GM12878 (cell line): ENCODE results near the gene DHX34. TPM values are rescaled to one million over a fixed set of nuclear protein-coding genes. Genes with fewer than 3 reads are reported as not detected.
"Not testable (repeated sequence)": the region's sequence is repeated elsewhere in the genome, so short reads cannot be mapped to it uniquely, and the experiment has no call there.

ENCODE experiments used
- ATAC-seq: fragments of 200-7000 bp; cut with Tn5 transposase; 3 replicates; pipeline ENCODE4 v1.9.1; 2020; ENCODE audit warnings: mild to moderate bottlenecking, moderate library complexity
- BruUV-seq: library from RNA; stranded (reverse); fragments of 400-500 nt; replicated peaks from 2 replicates; lab custom pipeline; 2021; lab: Mats Ljungman, UMichigan
- CTCF ChIA-PET: fragments of 300-600 bp; sonication (Branson Sonifier 250); formaldehyde crosslinking; extraction: SDS; loops from one replicate; lab custom pipeline; 2021; ENCODE audit warnings: inconsistent platforms; lab: Yijun Ruan, JAX
- POLR2A ChIA-PET: fragments of 350-600 bp; formaldehyde crosslinking; extraction: SDS; loops from one replicate; lab custom pipeline; 2021; ENCODE audit warnings: inconsistent platforms; lab: Charles Lee
- RAD21 ChIA-PET: fragments of 300-600 bp; sonication (Branson Sonifier 250); formaldehyde crosslinking; loops from one replicate; lab custom pipeline; 2023; ENCODE audit warnings: antibody characterized with exemption; ENCODE audit not compliant: unreplicated experiment; lab: Charles Lee
- SMC1A ChIA-PET: fragments of 300-600 bp; sonication (Branson Sonifier 250); formaldehyde crosslinking; loops from one replicate; lab custom pipeline; 2023; ENCODE audit not compliant: unreplicated experiment, uncharacterized antibody; lab: Charles Lee
- DNase-seq: peaks from one replicate; pipeline ENCODE4 v3.0.0-alpha.2; 2011; ENCODE audit warnings: low read depth, low spot score
- FAIRE-seq: peaks from 3 replicates; lab custom pipeline; 2011; peaks lifted over from hg19 to GRCh38; lab: Jason Lieb, UNC
- H2AFZ ChIP-seq: 2 replicates; pipeline ENCODE4 v1.6.0; 2011; ENCODE audit warnings: low read depth, low read length, control low read depth; ENCODE audit not compliant: control insufficient read depth
- H3K27ac ChIP-seq: 2 replicates; pipeline ENCODE4 v1.5.1; 2011; ENCODE audit warnings: control low read depth; ENCODE audit not compliant: control insufficient read depth, insufficient read depth
- H3K27me3 ChIP-seq, 2 experiments: replicated peaks in 1 of 2; 2 replicates each; pipeline versions ENCODE4 v1.6.0 to v1.6.1; 2011; ENCODE audit warnings: low read length in 1 of 2; ENCODE audit not compliant: control insufficient read depth in 2 of 2, insufficient read depth in 2 of 2
- H3K36me3 ChIP-seq, 2 experiments: 2 replicates each; pipeline ENCODE4 v1.5.1; 2011; ENCODE audit warnings: low read length in 1 of 2; ENCODE audit not compliant: control insufficient read depth in 2 of 2, insufficient read depth in 2 of 2
- H3K4me1 ChIP-seq: 2 replicates; pipeline ENCODE4 v1.6.1; 2011; ENCODE audit warnings: mild to moderate bottlenecking, low read length, moderate library complexity, mixed read lengths; ENCODE audit not compliant: control insufficient read depth, insufficient read depth
- H3K4me2 ChIP-seq: 2 replicates; pipeline ENCODE4 v1.6.0; 2011; ENCODE audit warnings: control low read depth; ENCODE audit not compliant: control insufficient read depth, insufficient read depth
- H3K4me3 ChIP-seq: fragments of 200-600 bp; sonication (generic); 2 replicates; pipeline ENCODE4 v1.5.1; 2016
- H3K79me2 ChIP-seq: 2 replicates; pipeline ENCODE4 v1.6.0; 2011; ENCODE audit warnings: low read length; ENCODE audit not compliant: control insufficient read depth, insufficient read depth
- H3K9ac ChIP-seq: 2 replicates; pipeline ENCODE4 v1.8.0; 2011; ENCODE audit warnings: low read length, control low read depth, mixed read lengths; ENCODE audit not compliant: control insufficient read depth, insufficient read depth
- H3K9me3 ChIP-seq: replicated peaks from 3 replicates; pipeline ENCODE4 v1.5.1; 2011; ENCODE audit warnings: mild to moderate bottlenecking, low read length; ENCODE audit not compliant: control insufficient read depth, insufficient read depth
- H4K20me1 ChIP-seq: 2 replicates; pipeline ENCODE4 v1.6.0; 2011; ENCODE audit not compliant: control insufficient read depth, insufficient read depth
- WGBS: methylation state at CpG from one replicate; pipeline ENCODE4 v1.1.6; 2016; ENCODE audit warnings: low lambda C conversion rate; ENCODE audit not compliant: insufficient replicate concordance, insufficient coverage; ENCODE audit errors: missing lambda C conversion rate; 5-methylcytosine and 5-hydroxymethylcytosine counted together
- in situ Hi-C: fragments of 300-500 bp; cut with MboI; formaldehyde crosslinking; loops from 9 replicates; pipeline ENCODE4 v1.14.3; 2018; ENCODE audit warnings: mixed read lengths
- intact Hi-C: fragments of 100-400 bp; cut with micrococcal nuclease; formaldehyde crosslinking; loops from one replicate; pipeline ENCODE4 v1.14.2; 2022; ENCODE audit not compliant: unreplicated experiment
- polyA plus RNA-seq, 11 experiments: library from polyadenylated mRNA; depleted of rRNA in 4 of 11; unstranded in 6 of 11; stranded (reverse) in 5 of 11; fragments of >200 nt; fragmentation: Nextera tagmentation in 4 of 11; fragmentation: Illumina TruSeq in 1 of 11; extraction: Ambion mirVana in 4 of 11; extraction: Trizol in 1 of 11; gene quantifications; 1 replicate in 1 of 11; 2 replicates in 10 of 11; pipeline versions ENCODE4 v1.2.1 to v1.2.3, GENCODE V29; 2011 to 2016; ENCODE audit warnings: inconsistent platforms in 2 of 11, missing spikeins in 2 of 11, low read depth in 1 of 11
- total RNA-seq, 4 experiments: library from RNA; depleted of rRNA in 3 of 4; stranded (reverse); fragments of >200 nt in 3 of 4; fragmentation: Illumina TruSeq in 1 of 4; extraction: Trizol in 1 of 4; gene quantifications; 2 replicates each; pipeline versions ENCODE4 v1.2.1 to v1.2.3, GENCODE V29; 2013 to 2021

Gene DHX34
- total and polyA plus RNA-seq, 10 of the 15 experiments (the other 5 are each of a cell fraction or from before 2014, with no cell fraction given), result 0.19 to 16.9 (median 10.5) TPM

- H3K4me3 ChIP-seq, SMC1A ChIA-PET, RAD21 ChIA-PET, H3K27ac ChIP-seq, H4K20me1 ChIP-seq, in situ Hi-C loops, H3K4me1 ChIP-seq, H2AFZ ChIP-seq, H3K9ac ChIP-seq, ATAC-seq, H3K4me2 ChIP-seq, H3K27me3 ChIP-seq, H3K9me3 ChIP-seq, H3K79me2 ChIP-seq, DNase-seq, intact Hi-C loops, BruUV-seq, POLR2A ChIA-PET: not testable (repeated sequence)
- CTCF ChIA-PET, result interaction anchor here (1.3 kb wide), 1 partner anchor 89 kb away, joined by 5 read pairs; no protein-coding TSS in a partner anchor
- 57% methylated on average over 5 of the region's 5 CpGs for WGBS
- peak; percentile 75 for FAIRE-seq
- H3K36me3 ChIP-seq, result peaks cover 3 to 12% of the 10 kb centered on the region in 2 experiments; a peak in 3 of 4 replicates
Measured at GRCh38 chr19:47383890-47384289, 34.8 kb downstream of the DHX34 start.

GRCh38 chr19:47384533-47384932, 35.4 kb downstream of the DHX34 start:
- H3K9me3 ChIP-seq, H3K4me2 ChIP-seq, in situ Hi-C loops, H3K79me2 ChIP-seq, H3K9ac ChIP-seq, ATAC-seq, intact Hi-C loops, H3K27ac ChIP-seq, DNase-seq, H3K4me3 ChIP-seq, POLR2A ChIA-PET, BruUV-seq, H3K4me1 ChIP-seq, H3K27me3 ChIP-seq, H4K20me1 ChIP-seq, H2AFZ ChIP-seq, RAD21 ChIA-PET, FAIRE-seq, SMC1A ChIA-PET: not testable (repeated sequence)
- 85% methylated on average over 4 of the region's 4 CpGs for WGBS
- peaks cover 3 to 12% of the 10 kb centered on the region in 2 experiments; a peak in 3 of 4 replicates for H3K36me3 ChIP-seq
- CTCF ChIA-PET, result interaction anchor here (1.4 kb wide), 1 partner anchor 35 kb away, joined by 4 read pairs; the partner anchor contains the start of gene DHX34

GRCh38 chr19:47386582-47386981, 37.5 kb downstream of the DHX34 start:
- FAIRE-seq, H3K27ac ChIP-seq, H4K20me1 ChIP-seq, H2AFZ ChIP-seq, SMC1A ChIA-PET, H3K79me2 ChIP-seq, H3K27me3 ChIP-seq, RAD21 ChIA-PET, H3K36me3 ChIP-seq, DNase-seq, H3K9me3 ChIP-seq, H3K4me2 ChIP-seq, H3K4me1 ChIP-seq, ATAC-seq, intact Hi-C loops, BruUV-seq, H3K9ac ChIP-seq, H3K4me3 ChIP-seq: not testable (repeated sequence)
- ChIA-PET CTCF (interaction anchor here (0.6 to 0.7 kb wide), 2 partner anchors 41 to 260 kb away, joined by 3 read pairs; no protein-coding TSS in a partner anchor), POLR2A (interaction anchor here (0.7 kb wide), 1 partner anchor 643 kb away, joined by 5 read pairs; no protein-coding TSS in a partner anchor)
- in situ Hi-C loops, result loop anchor here (5.0 kb wide), 1 partner anchor 89 kb away; no protein-coding TSS in a partner anchor
- 85% methylated on average over 10 of the region's 12 CpGs for WGBS

GRCh38 chr19:47387623-47388022, 38.5 kb downstream of the DHX34 start:
- ATAC-seq, H3K9ac ChIP-seq, RAD21 ChIA-PET, POLR2A ChIA-PET, H3K79me2 ChIP-seq, H4K20me1 ChIP-seq, H3K4me2 ChIP-seq, H3K9me3 ChIP-seq, FAIRE-seq, BruUV-seq, intact Hi-C loops, DNase-seq, H3K4me3 ChIP-seq, H3K4me1 ChIP-seq, H3K27me3 ChIP-seq, H3K36me3 ChIP-seq, H2AFZ ChIP-seq, H3K27ac ChIP-seq: not testable (repeated sequence)
- WGBS, result 45% methylated on average over 3 of the region's 3 CpGs
- in situ Hi-C loops, result loop anchor here (5.0 kb wide), 1 partner anchor 90 kb away; no protein-coding TSS in a partner anchor
- ChIA-PET SMC1A (interaction anchor here (0.6 kb wide), 2 partner anchors 22 to 44 kb away, joined by 3 read pairs; no protein-coding TSS in a partner anchor), CTCF (interaction anchor here (1.1 kb wide), 1 partner anchor 40 kb away, joined by 3 read pairs; no protein-coding TSS in a partner anchor)
